ENCODE results near the gene PAIP2. TPM values are rescaled to one million over a fixed set of nuclear protein-coding genes. Genes with fewer than 3 reads are reported as not detected.
"Not testable (repeated sequence)": the region's sequence is repeated elsewhere in the genome, so short reads cannot be mapped to it uniquely, and the experiment has no call there.

PAIP2 gene
- total RNA-seq, 1 donor from 2014 or later: 148 TPM

DNA sequence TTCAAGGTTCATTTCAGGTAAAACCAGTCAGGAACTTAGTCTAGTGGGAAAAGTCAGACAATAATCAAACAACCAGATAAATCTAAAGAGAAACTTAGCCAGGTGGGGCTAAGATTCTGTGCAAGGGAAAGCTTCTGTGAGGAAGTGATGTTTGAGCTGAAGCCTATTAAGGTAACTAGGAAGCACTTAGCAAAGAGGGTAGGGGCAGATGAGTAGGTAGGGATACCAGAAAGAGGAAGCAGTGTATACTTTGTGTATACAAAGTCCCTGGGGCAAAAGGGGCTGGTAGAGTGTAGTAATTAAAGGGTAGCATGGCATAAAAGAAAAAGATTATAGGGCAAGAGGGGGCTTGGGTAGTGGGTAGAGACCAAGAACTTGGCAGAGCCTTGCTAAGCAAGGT is 65.9 kb downstream of the PAIP2 start:
- intact Hi-C loops (cut with micrococcal nuclease): no loop called here
- TF ChIP-seq, protein P1, sequence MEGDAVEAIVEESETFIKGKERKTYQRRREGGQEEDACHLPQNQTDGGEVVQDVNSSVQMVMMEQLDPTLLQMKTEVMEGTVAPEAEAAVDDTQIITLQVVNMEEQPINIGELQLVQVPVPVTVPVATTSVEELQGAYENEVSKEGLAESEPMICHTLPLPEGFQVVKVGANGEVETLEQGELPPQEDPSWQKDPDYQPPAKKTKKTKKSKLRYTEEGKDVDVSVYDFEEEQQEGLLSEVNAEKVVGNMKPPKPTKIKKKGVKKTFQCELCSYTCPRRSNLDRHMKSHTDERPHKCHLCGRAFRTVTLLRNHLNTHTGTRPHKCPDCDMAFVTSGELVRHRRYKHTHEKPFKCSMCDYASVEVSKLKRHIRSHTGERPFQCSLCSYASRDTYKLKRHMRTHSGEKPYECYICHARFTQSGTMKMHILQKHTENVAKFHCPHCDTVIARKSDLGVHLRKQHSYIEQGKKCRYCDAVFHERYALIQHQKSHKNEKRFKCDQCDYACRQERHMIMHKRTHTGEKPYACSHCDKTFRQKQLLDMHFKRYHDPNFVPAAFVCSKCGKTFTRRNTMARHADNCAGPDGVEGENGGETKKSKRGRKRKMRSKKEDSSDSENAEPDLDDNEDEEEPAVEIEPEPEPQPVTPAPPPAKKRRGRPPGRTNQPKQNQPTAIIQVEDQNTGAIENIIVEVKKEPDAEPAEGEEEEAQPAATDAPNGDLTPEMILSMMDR (IDR thresholded peaks at IDR 0.05; ENCODE audit: borderline replicate concordance): no peak

GRCh38 chr5:139408191-139408590 is 66.5 kb downstream of the PAIP2 start:
- Histone ChIP-seq H3K9me3 (replicated peaks) (no peaks in the 10 kb centered on the region), H3K4me1 (peaks cover 30% of the 10 kb centered on the region), H3K27me3 (ENCODE audit: low read depth) (no peaks in the 10 kb centered on the region), H3K36me3 (peaks cover 14% of the 10 kb centered on the region), H3K4me3 (no peak overlapping the region), H3K27ac (replicated peaks) (no peak overlapping the region)
- DNase-seq: no peak
- intact Hi-C loops (cut with micrococcal nuclease): no loop called here
- TF ChIP-seq, protein P1 (IDR thresholded peaks at IDR 0.05; ENCODE audit: borderline replicate concordance): no peak

More for the DNA sequence above, 65.9 kb downstream of the PAIP2 start:
- H3K27ac ChIP-seq (replicated peaks): no peak overlapping the region
- H3K9me3 ChIP-seq (replicated peaks): no peaks in the 10 kb centered on the region
- no peak for DNase-seq
- H3K4me3 ChIP-seq: no peak overlapping the region
- H3K36me3 ChIP-seq: peaks cover 7% of the 10 kb centered on the region
- H3K4me1 ChIP-seq: peaks cover 36% of the 10 kb centered on the region
- H3K27me3 ChIP-seq (ENCODE audit: low read depth): no peaks in the 10 kb centered on the region

DNA sequence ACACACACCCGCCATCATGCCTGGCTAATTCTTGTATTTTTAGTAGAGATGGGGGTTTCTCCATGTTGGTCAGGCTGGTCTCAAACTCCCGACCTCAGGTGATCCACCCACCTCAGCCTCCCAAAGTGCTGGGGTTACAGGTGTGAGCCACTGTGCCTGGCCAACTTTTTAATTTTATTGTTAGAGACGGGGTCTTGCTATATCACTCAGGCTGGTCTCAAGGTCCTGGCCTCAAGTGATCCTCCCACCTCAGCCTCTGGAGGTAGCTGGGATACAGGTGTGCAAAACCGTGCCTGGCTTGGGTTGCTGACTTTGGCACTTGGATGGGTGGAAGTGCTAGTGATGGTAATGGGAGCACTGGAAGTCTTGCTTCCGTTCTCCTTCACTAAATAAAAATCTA is 67.5 kb downstream of the PAIP2 start:
- Histone ChIP-seq H3K4me1 (peaks cover 34% of the 10 kb centered on the region), H3K36me3 (peaks cover 14% of the 10 kb centered on the region)
- H3K27ac ChIP-seq (replicated peaks); H3K9me3 ChIP-seq (replicated peaks); intact Hi-C loops (cut with micrococcal nuclease); H3K27me3 ChIP-seq (ENCODE audit: low read depth); DNase-seq; H3K4me3 ChIP-seq: not testable (repeated sequence)

DNA sequence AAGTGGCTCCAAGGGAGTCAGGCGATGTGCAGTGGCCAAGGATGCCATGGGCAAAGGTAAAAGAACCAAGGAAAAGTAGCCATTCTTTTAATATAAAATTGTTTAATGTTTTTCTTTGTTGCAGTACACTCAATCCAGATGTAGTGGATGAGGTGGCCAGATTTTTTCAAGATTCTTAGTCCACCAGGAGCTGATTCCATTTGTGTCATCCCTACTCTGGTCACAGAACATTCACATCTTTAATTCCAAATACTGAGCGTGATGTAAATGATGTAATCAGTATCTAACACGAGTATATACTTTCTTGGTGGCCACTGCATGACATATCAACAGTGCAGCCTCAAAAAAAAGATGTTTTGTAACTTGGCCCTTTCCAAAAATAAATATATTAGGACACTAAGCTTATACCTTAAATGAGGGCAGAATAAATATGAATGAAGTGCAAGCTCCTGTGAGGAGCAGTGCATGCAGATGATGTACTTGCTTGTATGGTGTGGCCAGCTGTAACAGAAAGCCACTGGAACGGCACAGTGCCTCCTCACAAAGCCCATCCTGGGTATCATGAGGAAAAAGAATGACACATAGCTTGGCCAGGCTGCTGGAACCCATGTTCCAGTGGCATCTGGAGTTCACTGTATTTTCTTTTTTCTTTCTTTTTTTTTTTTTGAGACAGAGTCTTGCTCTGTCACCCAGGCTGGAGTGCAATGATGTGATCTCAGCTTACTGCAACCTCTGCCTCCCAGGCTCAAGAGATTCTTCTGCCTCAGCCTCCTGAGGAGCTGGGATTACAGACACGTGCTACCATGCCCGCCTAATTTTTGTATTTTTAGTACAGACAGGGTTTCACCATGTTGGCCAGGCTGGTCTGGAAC is 68.7 kb downstream of the PAIP2 start:
- no peak for DNase-seq
- Histone ChIP-seq H3K9me3 (replicated peaks) (no peaks in the 10 kb centered on the region), H3K36me3 (peaks cover 14% of the 10 kb centered on the region), H3K27me3 (ENCODE audit: low read depth) (no peaks in the 10 kb centered on the region), H3K27ac (replicated peaks) (peak overlapping the region; percentile 91), H3K4me3 (no peak overlapping the region), H3K4me1 (peaks cover 39% of the 10 kb centered on the region)
- TF ChIP-seq, protein P1 (IDR thresholded peaks at IDR 0.05; ENCODE audit: borderline replicate concordance): no peak
- intact Hi-C loops (cut with micrococcal nuclease): no loop called here

- Histone ChIP-seq H3K36me3 (peaks cover 14% of the 10 kb centered on the region), H3K27me3 (ENCODE audit: low read depth) (no peaks in the 10 kb centered on the region), H3K9me3 (replicated peaks) (no peaks in the 10 kb centered on the region), H3K4me3 (no peak overlapping the region), H3K4me1 (peaks cover 48% of the 10 kb centered on the region), H3K27ac (replicated peaks) (peak overlapping the region; percentile 91)
- DNase-seq: no peak
- TF ChIP-seq, protein P1 (IDR thresholded peaks at IDR 0.05; ENCODE audit: borderline replicate concordance): no peak
- intact Hi-C loops (cut with micrococcal nuclease): no loop called here
These were observed 69.6 kb downstream of the PAIP2 start for GRCh38 chr5:139410993-139411828.
